ENCODE data around the gene SLC5A4. TPM values are rescaled to one million over a fixed set of nuclear protein-coding genes. Genes with fewer than 3 reads are reported as not detected.

SLC5A4 gene
- total and polyA plus RNA-seq, 4 donors = 0.03 to 0.75 (median 0.19) TPM

DNA sequence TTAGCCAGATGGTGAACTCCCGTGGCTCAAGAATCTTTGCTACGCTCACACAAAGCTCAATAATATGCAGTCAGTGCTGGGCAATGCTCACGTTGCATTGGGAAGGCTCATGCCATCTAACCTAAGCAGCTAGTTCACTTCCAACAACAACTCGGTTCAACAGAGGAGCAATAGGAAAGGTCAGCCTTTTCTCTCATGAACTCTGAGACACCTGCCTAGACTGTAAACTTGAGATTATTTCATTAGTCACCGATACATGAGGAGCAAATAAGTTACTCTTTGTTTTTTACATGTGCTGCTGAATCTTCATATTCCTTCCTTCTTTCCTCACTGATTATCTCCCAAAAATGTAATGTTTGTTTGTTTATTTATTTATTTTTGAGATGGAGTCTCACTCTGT lies 9.0 kb downstream of the SLC5A4 start:
- Histone ChIP-seq H3K27ac (ENCODE audit: low read depth in 1 of 2, low read length in 2 of 2) (no peak overlapping the region), H3K9ac (ENCODE audit: low read depth in 1 of 2, low read length in 2 of 2) (no peak overlapping the region), H3K4me3 (ENCODE audit: low read depth in 1 of 3, low read length in 3 of 3) (no peak overlapping the region), H3K9me3 (ENCODE audit: control insufficient read depth in 4 of 4, low read length in 3 of 4) (no peaks in the 10 kb centered on the region), H3K36me3 (ENCODE audit: control insufficient read depth in 4 of 4, insufficient read depth in 3 of 4, low read depth in 1 of 4, low read length in 3 of 4) (no peaks in the 10 kb centered on the region), H3K27me3 (ENCODE audit: control insufficient read depth in 4 of 4, insufficient read depth in 4 of 4, low read length in 3 of 4) (no peaks in the 10 kb centered on the region), H3K4me1 (ENCODE audit: control insufficient read depth in 4 of 4, insufficient read depth in 4 of 4, low read length in 3 of 4) (peaks cover 4 to 20% (median 16%) of the 10 kb centered on the region in 4 donors)
- TF ChIP-seq TAF1 (conservative IDR thresholded peaks at IDR 0.05) = no peak
- no peak for TF ChIP-seq HNF4G (IDR thresholded peaks at IDR 0.05)
- TF ChIP-seq HNF4A (conservative IDR thresholded peaks at IDR 0.05) = no peak
- no peak for TF ChIP-seq YY1 (IDR thresholded peaks at IDR 0.05)
- TF ChIP-seq, protein P1, sequence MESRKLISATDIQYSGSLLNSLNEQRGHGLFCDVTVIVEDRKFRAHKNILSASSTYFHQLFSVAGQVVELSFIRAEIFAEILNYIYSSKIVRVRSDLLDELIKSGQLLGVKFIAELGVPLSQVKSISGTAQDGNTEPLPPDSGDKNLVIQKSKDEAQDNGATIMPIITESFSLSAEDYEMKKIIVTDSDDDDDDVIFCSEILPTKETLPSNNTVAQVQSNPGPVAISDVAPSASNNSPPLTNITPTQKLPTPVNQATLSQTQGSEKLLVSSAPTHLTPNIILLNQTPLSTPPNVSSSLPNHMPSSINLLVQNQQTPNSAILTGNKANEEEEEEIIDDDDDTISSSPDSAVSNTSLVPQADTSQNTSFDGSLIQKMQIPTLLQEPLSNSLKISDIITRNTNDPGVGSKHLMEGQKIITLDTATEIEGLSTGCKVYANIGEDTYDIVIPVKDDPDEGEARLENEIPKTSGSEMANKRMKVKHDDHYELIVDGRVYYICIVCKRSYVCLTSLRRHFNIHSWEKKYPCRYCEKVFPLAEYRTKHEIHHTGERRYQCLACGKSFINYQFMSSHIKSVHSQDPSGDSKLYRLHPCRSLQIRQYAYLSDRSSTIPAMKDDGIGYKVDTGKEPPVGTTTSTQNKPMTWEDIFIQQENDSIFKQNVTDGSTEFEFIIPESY (IDR thresholded peaks at IDR 0.05) = no peak
- TF ChIP-seq, protein P2, sequence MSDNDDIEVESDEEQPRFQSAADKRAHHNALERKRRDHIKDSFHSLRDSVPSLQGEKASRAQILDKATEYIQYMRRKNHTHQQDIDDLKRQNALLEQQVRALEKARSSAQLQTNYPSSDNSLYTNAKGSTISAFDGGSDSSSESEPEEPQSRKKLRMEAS (IDR thresholded peaks at IDR 0.05) = no peak
- TF ChIP-seq, protein P3, sequence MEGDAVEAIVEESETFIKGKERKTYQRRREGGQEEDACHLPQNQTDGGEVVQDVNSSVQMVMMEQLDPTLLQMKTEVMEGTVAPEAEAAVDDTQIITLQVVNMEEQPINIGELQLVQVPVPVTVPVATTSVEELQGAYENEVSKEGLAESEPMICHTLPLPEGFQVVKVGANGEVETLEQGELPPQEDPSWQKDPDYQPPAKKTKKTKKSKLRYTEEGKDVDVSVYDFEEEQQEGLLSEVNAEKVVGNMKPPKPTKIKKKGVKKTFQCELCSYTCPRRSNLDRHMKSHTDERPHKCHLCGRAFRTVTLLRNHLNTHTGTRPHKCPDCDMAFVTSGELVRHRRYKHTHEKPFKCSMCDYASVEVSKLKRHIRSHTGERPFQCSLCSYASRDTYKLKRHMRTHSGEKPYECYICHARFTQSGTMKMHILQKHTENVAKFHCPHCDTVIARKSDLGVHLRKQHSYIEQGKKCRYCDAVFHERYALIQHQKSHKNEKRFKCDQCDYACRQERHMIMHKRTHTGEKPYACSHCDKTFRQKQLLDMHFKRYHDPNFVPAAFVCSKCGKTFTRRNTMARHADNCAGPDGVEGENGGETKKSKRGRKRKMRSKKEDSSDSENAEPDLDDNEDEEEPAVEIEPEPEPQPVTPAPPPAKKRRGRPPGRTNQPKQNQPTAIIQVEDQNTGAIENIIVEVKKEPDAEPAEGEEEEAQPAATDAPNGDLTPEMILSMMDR (IDR thresholded peaks at IDR 0.05; ENCODE audit: low read depth, low read length, missing input control) = no peak
- no peak for TF ChIP-seq RXRA (IDR thresholded peaks at IDR 0.05)
- TF ChIP-seq, protein P4, sequence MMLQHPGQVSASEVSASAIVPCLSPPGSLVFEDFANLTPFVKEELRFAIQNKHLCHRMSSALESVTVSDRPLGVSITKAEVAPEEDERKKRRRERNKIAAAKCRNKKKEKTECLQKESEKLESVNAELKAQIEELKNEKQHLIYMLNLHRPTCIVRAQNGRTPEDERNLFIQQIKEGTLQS (IDR thresholded peaks at IDR 0.05) = no peak
- TF ChIP-seq JUND (IDR thresholded peaks at IDR 0.05) = no peak
- no peak for TF ChIP-seq RAD21 (IDR thresholded peaks at IDR 0.05)
- TF ChIP-seq NR2F2 (IDR thresholded peaks at IDR 0.05) = no peak
- no peak for TF ChIP-seq GABPA (IDR thresholded peaks at IDR 0.05 in 1 of 2, conservative IDR thresholded peaks at IDR 0.05 in 1 of 2)
- TF ChIP-seq, protein P5, sequence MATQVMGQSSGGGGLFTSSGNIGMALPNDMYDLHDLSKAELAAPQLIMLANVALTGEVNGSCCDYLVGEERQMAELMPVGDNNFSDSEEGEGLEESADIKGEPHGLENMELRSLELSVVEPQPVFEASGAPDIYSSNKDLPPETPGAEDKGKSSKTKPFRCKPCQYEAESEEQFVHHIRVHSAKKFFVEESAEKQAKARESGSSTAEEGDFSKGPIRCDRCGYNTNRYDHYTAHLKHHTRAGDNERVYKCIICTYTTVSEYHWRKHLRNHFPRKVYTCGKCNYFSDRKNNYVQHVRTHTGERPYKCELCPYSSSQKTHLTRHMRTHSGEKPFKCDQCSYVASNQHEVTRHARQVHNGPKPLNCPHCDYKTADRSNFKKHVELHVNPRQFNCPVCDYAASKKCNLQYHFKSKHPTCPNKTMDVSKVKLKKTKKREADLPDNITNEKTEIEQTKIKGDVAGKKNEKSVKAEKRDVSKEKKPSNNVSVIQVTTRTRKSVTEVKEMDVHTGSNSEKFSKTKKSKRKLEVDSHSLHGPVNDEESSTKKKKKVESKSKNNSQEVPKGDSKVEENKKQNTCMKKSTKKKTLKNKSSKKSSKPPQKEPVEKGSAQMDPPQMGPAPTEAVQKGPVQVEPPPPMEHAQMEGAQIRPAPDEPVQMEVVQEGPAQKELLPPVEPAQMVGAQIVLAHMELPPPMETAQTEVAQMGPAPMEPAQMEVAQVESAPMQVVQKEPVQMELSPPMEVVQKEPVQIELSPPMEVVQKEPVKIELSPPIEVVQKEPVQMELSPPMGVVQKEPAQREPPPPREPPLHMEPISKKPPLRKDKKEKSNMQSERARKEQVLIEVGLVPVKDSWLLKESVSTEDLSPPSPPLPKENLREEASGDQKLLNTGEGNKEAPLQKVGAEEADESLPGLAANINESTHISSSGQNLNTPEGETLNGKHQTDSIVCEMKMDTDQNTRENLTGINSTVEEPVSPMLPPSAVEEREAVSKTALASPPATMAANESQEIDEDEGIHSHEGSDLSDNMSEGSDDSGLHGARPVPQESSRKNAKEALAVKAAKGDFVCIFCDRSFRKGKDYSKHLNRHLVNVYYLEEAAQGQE (IDR thresholded peaks at IDR 0.05) = no peak
- TF ChIP-seq FOXA2 (IDR thresholded peaks at IDR 0.05) = no peak
- no peak for TF ChIP-seq SP1 (IDR thresholded peaks at IDR 0.05)
- TF ChIP-seq EGR1 (IDR thresholded peaks at IDR 0.05; ENCODE audit: low read depth in 2 of 2) = no peak
- DNase-seq (ENCODE audit: low spot score) = no peak
- WGBS = 79% methylated on average over 5 of the region's 5 CpGs

Data from liver (tissue), 9 donors.